ENCODE data around the gene SUPT20HL2. TPM values are rescaled to one million over a fixed set of nuclear protein-coding genes. Genes with fewer than 3 reads are reported as not detected.

Gene SUPT20HL2
- total RNA-seq, 1 experiment from 2014 or later, result not detected

- no peak overlapping the region for H2AK5ac ChIP-seq (ENCODE audit: insufficient read length, low read length)
- H3K27me3 Mint-ChIP-seq (ENCODE audit: low read depth), result no peaks in the 10 kb centered on the region
- H3K4me2 ChIP-seq (ENCODE audit: insufficient read depth, insufficient read length, low read length), result no peak overlapping the region
- no peak overlapping the region for H3K56ac ChIP-seq (ENCODE audit: insufficient read length, low read depth, low read length)
- no peak overlapping the region for H2BK5ac ChIP-seq (ENCODE audit: insufficient read length, low read length)
- H3K23ac ChIP-seq (ENCODE audit: insufficient read length, low read depth, low read length), result no peak overlapping the region
- no peaks in the 10 kb centered on the region for H3K27me3 ChIP-seq (ENCODE audit: insufficient read depth, low read length)
- H3T11ph ChIP-seq (ENCODE audit: low read length), result no peak overlapping the region
- H4K8ac ChIP-seq (replicated peaks; ENCODE audit: insufficient read length, low read depth, low read length), result no peak overlapping the region
- no peak overlapping the region for H3K14ac ChIP-seq (ENCODE audit: insufficient read depth, low read length)
- no CpG with 5 or more reads among the region's 1 CpG for WGBS (ENCODE audit: extremely low coverage, insufficient read length, low lambda C conversion rate)
- H2BK12ac ChIP-seq (ENCODE audit: insufficient read length, low read depth, low read length), result no peak overlapping the region
- no peaks in the 10 kb centered on the region for H3K79me1 ChIP-seq (ENCODE audit: insufficient read depth, low read depth, low read length, poor library complexity, severe bottlenecking)
- H3K36me3 Mint-ChIP-seq (ENCODE audit: insufficient read depth in 1 of 3, low read depth in 3 of 3), result no peaks in the 10 kb centered on the region
- no peaks in the 10 kb centered on the region for H4K20me1 ChIP-seq (ENCODE audit: control insufficient read depth, insufficient read depth, insufficient read length)
- H3K9me3 ChIP-seq (ENCODE audit: control insufficient read depth, low read depth, low read length), result no peaks in the 10 kb centered on the region
- H3K27ac Mint-ChIP-seq, result no peak overlapping the region; a peak in 1 of 7 replicates
- no peaks in the 10 kb centered on the region for H3K9me3 Mint-ChIP-seq
- H3K18ac ChIP-seq (ENCODE audit: insufficient read length, low read depth, low read length), result no peak overlapping the region
- H3K4ac ChIP-seq (ENCODE audit: low read depth, low read length), result no peak overlapping the region
- no peak overlapping the region for H2BK20ac ChIP-seq (ENCODE audit: low read depth, low read length, poor library complexity, severe bottlenecking)
- no peak overlapping the region for H2BK120ac ChIP-seq (ENCODE audit: low read depth, low read length, poor library complexity, severe bottlenecking)
- no peak overlapping the region for H2BK15ac ChIP-seq (ENCODE audit: low read depth, low read length)
- H3K9ac ChIP-seq (ENCODE audit: extremely low read depth, insufficient read length, low read length), result no peak overlapping the region
- no peak overlapping the region for H2AFZ ChIP-seq (ENCODE audit: low read length)
- H3K27ac ChIP-seq (ENCODE audit: insufficient read length, low read depth, low read length), result no peak overlapping the region
- H3K4me1 Mint-ChIP-seq, result no peaks in the 10 kb centered on the region
- no peak overlapping the region for H4K91ac ChIP-seq (ENCODE audit: insufficient read length, low read depth, low read length)
- H3K4me3 Mint-ChIP-seq, result no peak overlapping the region
- H3K23me2 ChIP-seq (ENCODE audit: insufficient read length, low read depth, low read length, poor library complexity, severe bottlenecking), result no peaks in the 10 kb centered on the region
- H3K79me2 ChIP-seq (ENCODE audit: insufficient read depth, low read length), result no peaks in the 10 kb centered on the region
- no peak for TF ChIP-seq CTCF (conservative IDR thresholded peaks at IDR 0.05)
- no peak overlapping the region for H4K5ac ChIP-seq (ENCODE audit: insufficient read length, low read depth, low read length)
- no peaks in the 10 kb centered on the region for H3K4me1 ChIP-seq (ENCODE audit: insufficient read depth, low read length)
- DNase-seq, result no peak
These were observed 11.4 kb upstream of the SUPT20HL2 start for GRCh38 chrX:24325231-24325630.
